ENCODE data around the gene UHRF2.

DNA sequence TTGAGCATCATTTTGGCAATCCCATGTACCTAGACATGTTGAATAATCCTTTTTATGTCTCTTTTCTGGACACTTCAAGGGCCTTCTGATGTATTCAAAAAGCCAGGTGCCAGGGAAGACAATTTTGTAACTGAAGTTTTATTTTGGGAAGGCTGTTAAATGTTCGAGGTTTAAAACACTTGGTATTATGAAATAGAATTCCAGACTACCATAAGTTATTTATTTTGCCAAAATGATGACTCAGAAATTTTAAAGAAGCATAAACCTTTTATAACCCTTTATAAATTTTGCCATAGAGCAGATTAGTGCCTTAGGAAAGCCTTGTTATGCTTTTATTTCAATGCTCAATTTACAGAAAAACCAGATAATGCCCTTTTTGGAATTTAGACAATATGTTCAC lies 30.3 kb upstream of the UHRF2 start:
- no peak for TF ChIP-seq POLR2AphosphoS5 (IDR thresholded peaks at IDR 0.05)
- TF ChIP-seq, protein P1, sequence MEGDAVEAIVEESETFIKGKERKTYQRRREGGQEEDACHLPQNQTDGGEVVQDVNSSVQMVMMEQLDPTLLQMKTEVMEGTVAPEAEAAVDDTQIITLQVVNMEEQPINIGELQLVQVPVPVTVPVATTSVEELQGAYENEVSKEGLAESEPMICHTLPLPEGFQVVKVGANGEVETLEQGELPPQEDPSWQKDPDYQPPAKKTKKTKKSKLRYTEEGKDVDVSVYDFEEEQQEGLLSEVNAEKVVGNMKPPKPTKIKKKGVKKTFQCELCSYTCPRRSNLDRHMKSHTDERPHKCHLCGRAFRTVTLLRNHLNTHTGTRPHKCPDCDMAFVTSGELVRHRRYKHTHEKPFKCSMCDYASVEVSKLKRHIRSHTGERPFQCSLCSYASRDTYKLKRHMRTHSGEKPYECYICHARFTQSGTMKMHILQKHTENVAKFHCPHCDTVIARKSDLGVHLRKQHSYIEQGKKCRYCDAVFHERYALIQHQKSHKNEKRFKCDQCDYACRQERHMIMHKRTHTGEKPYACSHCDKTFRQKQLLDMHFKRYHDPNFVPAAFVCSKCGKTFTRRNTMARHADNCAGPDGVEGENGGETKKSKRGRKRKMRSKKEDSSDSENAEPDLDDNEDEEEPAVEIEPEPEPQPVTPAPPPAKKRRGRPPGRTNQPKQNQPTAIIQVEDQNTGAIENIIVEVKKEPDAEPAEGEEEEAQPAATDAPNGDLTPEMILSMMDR (IDR thresholded peaks at IDR 0.05) = no peak
- no peak for TF ChIP-seq EP300 (IDR thresholded peaks at IDR 0.05)
